Endothelial cell of umbilical vein (primary cell): Measurements from ENCODE around the gene SP100. TPM values are rescaled to one million over a fixed set of nuclear protein-coding genes. Genes with fewer than 3 reads are reported as not detected.
A peak's percentile ranks its signal among the peaks of the same experiment; 100 is the strongest.

Experiments used
- BruUV-seq: library from RNA; stranded (reverse); fragments of 400-500 nt; replicated peaks from 2 replicates; lab custom pipeline; 2021; lab: Mats Ljungman, UMichigan
- CTCF ChIA-PET: fragments of 300-600, 350-600 bp; sonication (Branson Sonifier 250); formaldehyde crosslinking; loops from one replicate; lab custom pipeline; 2021; ENCODE audit warnings: antibody characterized with exemption, inconsistent platforms; lab: Charles Lee
- POLR2A ChIA-PET: fragments of 300-600, 350-600 bp; sonication (Branson Sonifier 250); formaldehyde crosslinking; loops from one replicate; lab custom pipeline; 2021; ENCODE audit warnings: antibody characterized with exemption, inconsistent platforms; lab: Charles Lee
- DNase-seq: peaks from one replicate; pipeline ENCODE4 v3.0.0-alpha.2; 2011; ENCODE audit warnings: low read depth, low spot score
- FAIRE-seq: peaks from 2 replicates; lab custom pipeline; 2011; peaks lifted over from hg19 to GRCh38; lab: Jason Lieb, UNC
- H2AFZ ChIP-seq: 2 replicates; pipeline ENCODE4 v1.6.0; 2012; ENCODE audit warnings: low read depth, low read length, control low read depth, inconsistent platforms
- H3K27ac ChIP-seq: 2 replicates; pipeline ENCODE4 v1.5.1; 2011; ENCODE audit warnings: low read depth, mild to moderate bottlenecking, control low read depth, low read length, moderate library complexity; ENCODE audit not compliant: insufficient read depth
- H3K27me3 ChIP-seq, 2 experiments: 2 replicates each; pipeline versions ENCODE4 v1.6.0 to v1.6.1; 2011; ENCODE audit warnings: low read length in 2 of 2, mixed read lengths in 1 of 2; ENCODE audit not compliant: control insufficient read depth in 2 of 2, insufficient read depth in 2 of 2
- H3K36me3 ChIP-seq, 2 experiments: 2 replicates in 1 of 2; 3 replicates in 1 of 2; pipeline ENCODE4 v1.5.1; 2011; ENCODE audit warnings: low read length in 2 of 2, mild to moderate bottlenecking in 1 of 2, moderate library complexity in 1 of 2; ENCODE audit not compliant: control insufficient read depth in 2 of 2, insufficient read depth in 2 of 2; ENCODE audit errors: extremely low read depth in 1 of 2
- H3K4me1 ChIP-seq: 3 replicates; pipeline ENCODE4 v1.5.1; 2011; ENCODE audit warnings: mild to moderate bottlenecking, low read length; ENCODE audit not compliant: control insufficient read depth, insufficient read depth; ENCODE audit errors: extremely low read depth
- H3K4me2 ChIP-seq: 2 replicates; pipeline ENCODE4 v1.6.1; 2011; ENCODE audit warnings: low read length, control low read depth, mixed read lengths; ENCODE audit not compliant: insufficient read depth
- H3K4me3 ChIP-seq, 3 experiments: fragments of 200-600 bp in 1 of 3; sonication (generic), shearing (Covaris generic) in 1 of 3; replicated peaks in 1 of 3; 2 replicates each; pipeline ENCODE4 v1.5.1; 2011 to 2016; ENCODE audit warnings: control low read depth in 3 of 3, low read length in 3 of 3, mild to moderate bottlenecking in 2 of 3, inconsistent platforms in 1 of 3, low read depth in 1 of 3, moderate library complexity in 1 of 3; ENCODE audit not compliant: insufficient read depth in 1 of 3
- H3K79me2 ChIP-seq: 2 replicates; pipeline ENCODE4 v1.6.0; 2012; ENCODE audit warnings: low read length, inconsistent platforms; ENCODE audit not compliant: control insufficient read depth, insufficient read depth
- H3K9ac ChIP-seq: replicated peaks from 2 replicates; pipeline ENCODE3; 2011; ENCODE audit warnings: low read length, control low read depth; ENCODE audit not compliant: insufficient read depth; ENCODE audit errors: extremely low read depth
- H3K9me1 ChIP-seq: replicated peaks from 3 replicates; pipeline ENCODE4 v1.6.0; 2011; ENCODE audit warnings: mild to moderate bottlenecking, low read length; ENCODE audit not compliant: control insufficient read depth, insufficient read depth; ENCODE audit errors: extremely low read depth
- H3K9me3 ChIP-seq: replicated peaks from 2 replicates; pipeline ENCODE4 v1.5.1; 2012; ENCODE audit warnings: low read length, inconsistent platforms; ENCODE audit not compliant: control insufficient read depth, insufficient read depth
- H4K20me1 ChIP-seq: replicated peaks from 2 replicates; pipeline ENCODE3; 2011; ENCODE audit warnings: mild to moderate bottlenecking, low read length; ENCODE audit not compliant: control insufficient read depth, insufficient read depth; ENCODE audit errors: extremely low read depth
- EZH2 ChIP-seq: IDR thresholded peaks from 2 replicates; pipeline ENCODE4 v1.6.1; 2012; ENCODE audit warnings: borderline replicate concordance, low read depth, mild to moderate bottlenecking, moderate library complexity, low read length, inconsistent platforms; ENCODE audit not compliant: severe bottlenecking
- FOS ChIP-seq: IDR thresholded peaks from 2 replicates; pipeline ENCODE4 v1.6.1; 2011; ENCODE audit warnings: mild to moderate bottlenecking, low read length, moderate library complexity, borderline replicate concordance; ENCODE audit not compliant: insufficient read depth
- GATA2 ChIP-seq: IDR thresholded peaks from 2 replicates; pipeline ENCODE4 v1.7.0; 2011; ENCODE audit warnings: low read depth, mild to moderate bottlenecking, moderate library complexity, mixed read lengths, low read length; ENCODE audit not compliant: insufficient read length, insufficient read depth
- JUN ChIP-seq: IDR thresholded peaks from 2 replicates; pipeline ENCODE4 v1.6.1; 2011; ENCODE audit warnings: borderline replicate concordance, low read depth; ENCODE audit not compliant: insufficient read length, insufficient read depth
- MYC ChIP-seq: IDR thresholded peaks from one replicate; pipeline ENCODE4 v1.6.1; 2011; ENCODE audit warnings: mild to moderate bottlenecking, low read depth, low read length
- POLR2A ChIP-seq: IDR thresholded peaks from 2 replicates; pipeline ENCODE4 v1.6.1; 2012; ENCODE audit warnings: low read depth, mild to moderate bottlenecking, control low read depth, low read length
- POLR2AphosphoS5 ChIP-seq: IDR thresholded peaks from 2 replicates; pipeline ENCODE4 v1.6.1; 2012; ENCODE audit warnings: low read depth, mild to moderate bottlenecking, control low read depth, low read length, moderate library complexity; ENCODE audit not compliant: insufficient read depth
- dilution Hi-C: fragments of 300-500 bp; cut with MboI; formaldehyde crosslinking; loops from one replicate; pipeline ENCODE4 v1.15.0; 2019; ENCODE audit warnings: low sequenced_read_pairs; ENCODE audit not compliant: extremely low pct_ligation_motif_present
- intact Hi-C: fragments of 100-400 bp; cut with micrococcal nuclease; formaldehyde crosslinking; loops from one replicate; pipeline ENCODE4 v1.10.0; 2022
- polyA plus RNA-seq, 4 experiments: library from polyadenylated mRNA; depleted of rRNA in 3 of 4; stranded (reverse) in 3 of 4; unstranded in 1 of 4; fragments of >200 nt; gene quantifications; 2 replicates each; pipeline versions ENCODE4 v1.2.1 to v1.2.3, GENCODE V29; 2011 to 2012; ENCODE audit warnings: missing spikeins in 1 of 4
- total RNA-seq: library from RNA; stranded (reverse); gene quantifications from 2 replicates; pipeline ENCODE4 v1.2.3, GENCODE V29; 2021
- TF ChIP-seq, protein P1 (sequence below): IDR thresholded peaks from 2 replicates; pipeline ENCODE4 v1.6.1; 2011; ENCODE audit not compliant: insufficient read depth, insufficient read length
- TF ChIP-seq, protein P2 (sequence below), 2 donors: IDR thresholded peaks; 1 replicate in 1 of 2; 2 replicates in 1 of 2; pipeline ENCODE4 v1.5.1; 2011; ENCODE audit warnings: low read length in 2 of 2, mild to moderate bottlenecking in 2 of 2, moderate library complexity in 2 of 2, control low read depth in 1 of 2, inconsistent platforms in 1 of 2, low read depth in 1 of 2; ENCODE audit not compliant: insufficient read depth in 1 of 2; ENCODE audit errors: extremely low read depth in 1 of 2

SP100 gene
- total and polyA plus RNA-seq, 2 donors (not counting 3 experiments of a cell fraction or from before 2014, with no cell fraction given): 33.7 to 108 TPM

DNA sequence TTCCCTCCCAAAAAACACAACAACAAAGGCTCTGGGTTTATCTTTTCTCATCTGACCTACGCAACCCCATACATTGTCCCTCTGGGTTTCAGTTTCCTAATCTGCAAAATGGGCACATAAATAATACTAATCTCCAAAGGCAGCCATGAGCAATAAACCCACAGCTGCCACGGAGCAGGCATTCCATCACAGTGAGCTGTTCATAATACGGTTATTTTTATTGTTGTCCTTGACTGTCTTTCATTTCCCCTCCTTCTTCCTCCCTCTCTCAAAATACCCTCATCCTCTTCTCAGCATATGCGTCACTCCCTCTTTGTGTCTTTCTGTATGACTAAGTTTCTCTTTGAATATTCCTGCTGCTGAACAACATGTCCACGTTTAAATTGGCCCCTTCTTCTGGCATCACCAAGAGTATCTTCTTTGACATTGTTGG is 166.9 kb downstream of the SP100 start:
- no peaks in the 10 kb centered on the region for H3K9me3 ChIP-seq
- no peak overlapping the region for H3K9ac ChIP-seq
- no TSS peak for BruUV-seq
- no peak overlapping the region for H3K4me3 ChIP-seq
- no peak overlapping the region for H2AFZ ChIP-seq
- CTCF ChIA-PET: no interaction called here
- DNase-seq (peak; percentile 37), FAIRE-seq (no peak)
- peaks cover 4 to 9% of the 10 kb centered on the region in 2 experiments for H3K27me3 ChIP-seq
- peak; percentile 50 for TF ChIP-seq POLR2AphosphoS5
- TF ChIP-seq MYC: no peak
- peak; percentile 30 for TF ChIP-seq JUN
- peak; percentile 73 for TF ChIP-seq GATA2
- TF ChIP-seq FOS: peak; percentile 83
- no peaks in the 10 kb centered on the region for H3K9me1 ChIP-seq
- intact Hi-C loops (no loop called here), dilution Hi-C loops (no loop called here)
- H3K27ac ChIP-seq: no peak overlapping the region
- H3K79me2 ChIP-seq: no peaks in the 10 kb centered on the region
- no peaks in the 10 kb centered on the region for H4K20me1 ChIP-seq
- no peaks in the 10 kb centered on the region for H3K36me3 ChIP-seq
- H3K4me2 ChIP-seq: no peak overlapping the region
- POLR2A ChIA-PET: no interaction called here
- H3K4me1 ChIP-seq: peaks cover 3% of the 10 kb centered on the region

DNA sequence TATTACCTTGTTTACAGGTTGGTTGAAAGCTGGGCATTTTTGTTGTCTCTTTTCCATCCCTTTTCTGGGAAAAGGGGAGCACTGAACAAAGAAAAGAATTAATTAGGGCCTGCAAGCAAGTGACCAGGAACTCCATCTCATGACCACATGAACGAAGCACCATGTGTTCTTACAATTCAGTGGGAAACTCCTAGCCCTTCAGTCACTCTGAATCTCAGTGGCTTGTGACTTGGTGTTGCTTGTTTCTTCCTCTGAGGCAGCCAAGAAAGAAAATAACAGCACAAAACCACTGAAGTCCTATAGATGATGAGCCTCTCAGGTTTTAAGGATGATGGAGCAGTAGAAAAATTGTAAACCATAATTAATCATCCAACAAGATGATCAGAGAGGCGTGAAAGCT is 167.6 kb downstream of the SP100 start:
- H4K20me1 ChIP-seq: no peaks in the 10 kb centered on the region
- ChIA-PET CTCF (no interaction called here), POLR2A (no interaction called here)
- H3K27ac ChIP-seq: no peak overlapping the region
- H3K9ac ChIP-seq: no peak overlapping the region
- H3K27me3 ChIP-seq: peaks cover 4 to 8% of the 10 kb centered on the region in 2 experiments
- H3K4me2 ChIP-seq: no peak overlapping the region
- peaks cover 3% of the 10 kb centered on the region for H3K4me1 ChIP-seq
- DNase-seq: no peak
- H2AFZ ChIP-seq: no peak overlapping the region
- BruUV-seq: no TSS peak
- intact Hi-C loops: no loop called here
- no peaks in the 10 kb centered on the region for H3K9me1 ChIP-seq
- no peaks in the 10 kb centered on the region for H3K36me3 ChIP-seq
- FAIRE-seq: peak; percentile 26
- H3K79me2 ChIP-seq: no peaks in the 10 kb centered on the region
- no peak overlapping the region for H3K4me3 ChIP-seq
- dilution Hi-C loops: no loop called here
- TF ChIP-seq GATA2 (no peak), JUN (no peak), POLR2A (no peak), POLR2AphosphoS5 (no peak), MYC (no peak), EZH2 (no peak), FOS (no peak)
- TF ChIP-seq, protein P1, sequence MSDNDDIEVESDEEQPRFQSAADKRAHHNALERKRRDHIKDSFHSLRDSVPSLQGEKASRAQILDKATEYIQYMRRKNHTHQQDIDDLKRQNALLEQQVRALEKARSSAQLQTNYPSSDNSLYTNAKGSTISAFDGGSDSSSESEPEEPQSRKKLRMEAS: no peak
- TF ChIP-seq, protein P2, sequence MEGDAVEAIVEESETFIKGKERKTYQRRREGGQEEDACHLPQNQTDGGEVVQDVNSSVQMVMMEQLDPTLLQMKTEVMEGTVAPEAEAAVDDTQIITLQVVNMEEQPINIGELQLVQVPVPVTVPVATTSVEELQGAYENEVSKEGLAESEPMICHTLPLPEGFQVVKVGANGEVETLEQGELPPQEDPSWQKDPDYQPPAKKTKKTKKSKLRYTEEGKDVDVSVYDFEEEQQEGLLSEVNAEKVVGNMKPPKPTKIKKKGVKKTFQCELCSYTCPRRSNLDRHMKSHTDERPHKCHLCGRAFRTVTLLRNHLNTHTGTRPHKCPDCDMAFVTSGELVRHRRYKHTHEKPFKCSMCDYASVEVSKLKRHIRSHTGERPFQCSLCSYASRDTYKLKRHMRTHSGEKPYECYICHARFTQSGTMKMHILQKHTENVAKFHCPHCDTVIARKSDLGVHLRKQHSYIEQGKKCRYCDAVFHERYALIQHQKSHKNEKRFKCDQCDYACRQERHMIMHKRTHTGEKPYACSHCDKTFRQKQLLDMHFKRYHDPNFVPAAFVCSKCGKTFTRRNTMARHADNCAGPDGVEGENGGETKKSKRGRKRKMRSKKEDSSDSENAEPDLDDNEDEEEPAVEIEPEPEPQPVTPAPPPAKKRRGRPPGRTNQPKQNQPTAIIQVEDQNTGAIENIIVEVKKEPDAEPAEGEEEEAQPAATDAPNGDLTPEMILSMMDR (IDR thresholded peaks at IDR 0.05; ENCODE audit: extremely low read depth in 1 of 2, insufficient read depth in 1 of 2, low read depth in 1 of 2, low read length in 2 of 2): no peak
- H3K9me3 ChIP-seq: no peaks in the 10 kb centered on the region
